Body of pancreas (tissue), 4 donors: ENCODE data around the gene ACCS.

Source experiments
- CTCF ChIP-seq, 7 experiments: fragments of 450-650 bp in 4 of 7; fragments of 200-600 bp in 3 of 7; sonication (generic) in 3 of 7; IDR thresholded peaks; one replicate each; pipeline ENCODE4 v1.5.1; 2016 to 2019; ENCODE audit warnings: antibody characterized with exemption in 7 of 7
- POLR2A ChIP-seq, 3 donors: fragments of 450-650 bp; IDR thresholded peaks; one replicate each; pipeline ENCODE4 v1.6.1; 2016; ENCODE audit warnings: antibody characterized with exemption in 3 of 3, mild to moderate bottlenecking in 2 of 3

GRCh38 chr11:44066732-44067141 is 667 bp downstream of the ACCS start:
- TF ChIP-seq CTCF (IDR thresholded peaks at IDR 0.05) (no peak), POLR2A (IDR thresholded peaks at IDR 0.05) (no peak)
